HG03159 (cell line): Measurements from ENCODE around the gene PIGV.

Experiments
- ATAC-seq: cut with Tn5 transposase; IDR thresholded peaks from one replicate; pipeline ENCODE4 v1.9.1; 2021; ENCODE audit warnings: mild to moderate bottlenecking, moderate library complexity; ENCODE audit not compliant: unreplicated experiment

The PIGV gene

DNA sequence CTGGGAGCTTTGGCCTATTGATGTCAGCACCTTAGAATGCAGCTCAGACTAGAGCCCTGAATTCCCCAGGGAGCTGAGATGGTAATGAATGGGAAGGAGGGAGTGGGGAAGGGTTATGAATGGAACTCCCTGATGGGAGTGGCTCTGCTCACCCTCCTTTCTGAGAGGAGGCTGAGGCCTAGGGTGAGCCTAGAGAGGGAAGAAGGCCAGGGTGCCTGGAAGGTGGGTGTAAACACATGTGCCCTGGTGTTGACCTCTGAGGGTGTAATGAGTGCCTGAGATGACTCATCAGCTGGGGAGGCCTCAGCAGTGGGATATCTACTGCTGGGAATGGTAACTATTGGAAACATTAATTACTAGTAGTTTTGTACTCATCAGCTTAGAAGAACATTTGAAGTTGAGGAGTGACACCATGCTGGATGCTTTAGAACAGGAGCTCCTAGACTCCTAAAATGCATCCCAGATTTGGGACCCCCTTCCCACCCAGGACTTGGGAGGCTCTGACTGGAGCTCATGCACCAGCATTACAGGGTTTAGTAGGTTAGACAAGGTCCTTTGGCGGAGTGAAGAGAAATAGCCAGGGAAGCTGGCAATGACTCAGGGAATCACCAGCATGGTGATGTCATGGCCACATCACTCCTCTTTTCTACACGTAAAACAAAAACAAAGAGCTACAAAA, 16.0 kb upstream of the PIGV start:
- ATAC-seq, result no peak

DNA sequence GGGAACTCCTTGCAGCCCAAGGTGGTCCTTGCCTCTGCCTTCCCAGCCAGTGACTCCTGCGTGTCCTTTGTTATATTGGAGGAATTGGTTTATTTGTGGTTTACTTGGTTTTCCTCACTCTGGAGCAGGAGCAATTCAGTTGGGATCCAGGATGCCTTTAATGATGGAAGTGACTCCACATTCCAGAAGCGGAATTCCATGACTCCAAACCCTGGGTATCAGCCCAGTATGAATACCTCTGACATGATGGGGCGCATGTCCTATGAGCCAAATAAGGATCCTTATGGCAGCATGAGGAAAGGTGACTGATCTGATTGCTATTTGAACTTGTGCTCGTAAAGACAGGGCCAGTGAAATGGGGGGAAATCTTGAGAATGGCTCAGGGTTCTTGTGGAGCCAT, 15.1 kb upstream of the PIGV start:
- ATAC-seq, result no peak

DNA sequence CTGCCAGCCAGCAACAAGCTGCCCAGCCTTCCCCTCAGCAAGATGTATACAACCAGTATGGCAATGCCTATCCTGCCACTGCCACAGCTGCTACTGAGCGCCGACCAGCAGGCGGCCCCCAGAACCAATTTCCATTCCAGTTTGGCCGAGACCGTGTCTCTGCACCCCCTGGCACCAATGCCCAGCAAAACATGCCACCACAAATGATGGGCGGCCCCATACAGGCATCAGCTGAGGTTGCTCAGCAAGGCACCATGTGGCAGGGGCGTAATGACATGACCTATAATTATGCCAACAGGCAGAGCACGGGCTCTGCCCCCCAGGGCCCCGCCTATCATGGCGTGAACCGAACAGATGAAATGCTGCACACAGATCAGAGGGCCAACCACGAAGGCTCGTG, 13.3 kb upstream of the PIGV start:
- no peak for ATAC-seq

DNA sequence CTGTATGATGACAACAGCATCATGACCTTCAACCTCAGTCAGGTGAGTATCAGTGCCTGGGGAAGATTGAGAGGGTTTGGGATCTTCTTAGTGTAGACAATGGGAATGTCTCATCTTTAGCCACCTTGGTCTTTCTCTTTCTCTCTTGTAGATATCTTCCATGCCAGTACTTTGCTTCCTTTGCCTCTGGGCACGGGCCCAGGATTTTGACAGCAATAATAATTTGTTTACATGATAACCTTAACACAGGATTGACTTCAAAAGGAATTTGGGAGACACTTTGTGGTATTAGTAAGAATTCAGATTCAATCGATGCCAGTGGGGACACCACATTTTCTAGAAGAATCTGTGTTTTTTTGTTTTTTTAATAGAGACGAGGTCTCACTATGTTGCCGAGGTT, 12.1 kb upstream of the PIGV start:
- no peak for ATAC-seq

DNA sequence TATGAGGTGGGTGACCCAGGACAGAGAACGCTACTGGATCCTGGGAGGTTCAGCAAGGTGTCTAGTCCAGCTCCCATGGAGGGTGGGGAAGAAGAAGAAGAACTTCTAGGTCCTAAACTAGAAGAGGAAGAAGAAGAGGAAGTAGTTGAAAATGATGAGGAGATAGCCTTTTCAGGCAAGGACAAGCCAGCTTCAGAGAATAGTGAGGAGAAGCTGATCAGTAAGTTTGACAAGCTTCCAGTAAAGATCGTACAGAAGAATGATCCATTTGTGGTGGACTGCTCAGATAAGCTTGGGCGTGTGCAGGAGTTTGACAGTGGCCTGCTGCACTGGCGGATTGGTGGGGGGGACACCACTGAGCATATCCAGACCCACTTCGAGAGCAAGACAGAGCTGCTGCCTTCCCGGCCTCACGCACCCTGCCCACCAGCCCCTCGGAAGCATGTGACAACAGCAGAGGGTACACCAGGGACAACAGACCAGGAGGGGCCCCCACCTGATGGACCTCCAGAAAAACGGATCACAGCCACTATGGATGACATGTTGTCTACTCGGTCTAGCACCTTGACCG, 8.6 kb upstream of the PIGV start:
- ATAC-seq, result no peak

DNA sequence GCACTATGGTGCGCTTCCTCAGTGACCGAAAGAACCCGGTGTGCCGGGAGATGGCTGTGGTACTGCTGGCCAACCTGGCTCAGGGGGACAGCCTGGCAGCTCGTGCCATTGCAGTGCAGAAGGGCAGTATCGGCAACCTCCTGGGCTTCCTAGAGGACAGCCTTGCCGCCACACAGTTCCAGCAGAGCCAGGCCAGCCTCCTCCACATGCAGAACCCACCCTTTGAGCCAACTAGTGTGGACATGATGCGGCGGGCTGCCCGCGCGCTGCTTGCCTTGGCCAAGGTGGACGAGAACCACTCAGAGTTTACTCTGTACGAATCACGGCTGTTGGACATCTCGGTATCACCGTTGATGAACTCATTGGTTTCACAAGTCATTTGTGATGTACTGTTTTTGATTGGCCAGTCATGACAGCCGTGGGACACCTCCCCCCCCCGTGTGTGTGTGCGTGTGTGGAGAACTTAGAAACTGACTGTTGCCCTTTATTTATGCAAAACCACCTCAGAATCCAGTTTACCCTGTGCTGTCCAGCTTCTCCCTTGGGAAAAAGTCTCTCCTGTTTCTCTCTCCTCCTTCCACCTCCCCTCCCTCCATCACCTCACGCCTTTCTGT, 7.3 kb upstream of the PIGV start:
- no peak for ATAC-seq

DNA sequence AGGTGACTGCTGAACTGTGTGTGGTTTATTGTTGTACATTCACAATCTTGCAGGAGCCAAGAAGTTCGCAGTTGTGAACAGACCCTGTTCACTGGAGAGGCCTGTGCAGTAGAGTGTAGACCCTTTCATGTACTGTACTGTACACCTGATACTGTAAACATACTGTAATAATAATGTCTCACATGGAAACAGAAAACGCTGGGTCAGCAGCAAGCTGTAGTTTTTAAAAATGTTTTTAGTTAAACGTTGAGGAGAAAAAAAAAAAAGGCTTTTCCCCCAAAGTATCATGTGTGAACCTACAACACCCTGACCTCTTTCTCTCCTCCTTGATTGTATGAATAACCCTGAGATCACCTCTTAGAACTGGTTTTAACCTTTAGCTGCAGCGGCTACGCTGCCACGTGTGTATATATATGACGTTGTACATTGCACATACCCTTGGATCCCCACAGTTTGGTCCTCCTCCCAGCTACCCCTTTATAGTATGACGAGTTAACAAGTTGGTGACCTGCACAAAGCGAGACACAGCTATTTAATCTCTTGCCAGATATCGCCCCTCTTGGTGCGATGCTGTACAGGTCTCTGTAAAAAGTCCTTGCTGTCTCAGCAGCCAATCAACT, 6.4 kb upstream of the PIGV start:
- ATAC-seq, result no peak

DNA sequence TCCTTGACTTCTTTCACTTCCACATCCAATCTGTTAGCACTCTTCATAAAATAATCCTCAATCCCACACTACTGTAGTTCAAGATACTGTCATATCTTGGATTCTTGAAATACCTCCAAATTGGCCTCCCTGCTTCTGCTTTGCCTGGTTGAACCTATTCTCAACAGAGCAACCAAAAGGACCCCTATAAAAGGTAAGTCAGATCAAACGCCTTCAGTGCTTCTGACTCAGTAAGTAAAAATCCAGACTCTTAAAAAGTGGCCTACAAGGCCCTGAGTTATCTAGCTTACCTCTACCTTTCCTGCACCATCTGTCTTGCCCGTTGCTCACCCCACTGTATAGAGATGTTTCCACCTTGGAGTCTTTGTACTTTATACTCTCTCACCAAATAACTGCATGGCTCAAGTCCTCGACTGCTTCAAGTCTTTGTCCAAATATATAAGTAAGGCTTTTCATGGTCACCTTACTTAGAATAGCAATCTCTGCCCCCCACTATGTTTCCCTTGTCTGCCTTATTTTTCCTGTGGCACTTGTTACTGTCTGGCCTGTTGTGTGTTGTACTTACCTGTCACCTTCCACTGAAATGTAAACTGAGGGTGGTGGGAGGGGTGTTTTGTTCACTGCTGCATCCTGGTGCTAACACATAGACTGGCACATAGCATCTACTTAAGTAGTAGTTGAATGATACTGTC, 5.1 kb upstream of the PIGV start:
- ATAC-seq, result no peak

DNA sequence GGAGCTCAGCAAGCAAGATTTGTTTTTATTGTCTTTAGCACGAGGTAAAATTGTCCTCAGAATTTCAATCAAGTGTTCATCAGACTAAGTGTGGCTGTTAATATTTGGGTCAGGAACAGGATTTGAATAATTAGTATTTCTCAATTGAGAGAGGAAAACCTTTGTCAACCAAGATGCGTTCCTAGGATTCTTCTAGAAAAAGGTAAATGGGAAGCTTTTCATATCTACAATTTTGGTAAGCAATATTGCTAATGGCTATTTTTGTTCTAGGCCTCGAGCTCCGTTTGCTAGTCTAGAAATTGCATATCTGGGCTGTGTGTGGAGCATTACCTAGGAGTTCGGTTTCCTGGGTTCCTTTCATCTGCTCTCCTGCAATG, 4.1 kb upstream of the PIGV start:
- no peak for ATAC-seq

DNA sequence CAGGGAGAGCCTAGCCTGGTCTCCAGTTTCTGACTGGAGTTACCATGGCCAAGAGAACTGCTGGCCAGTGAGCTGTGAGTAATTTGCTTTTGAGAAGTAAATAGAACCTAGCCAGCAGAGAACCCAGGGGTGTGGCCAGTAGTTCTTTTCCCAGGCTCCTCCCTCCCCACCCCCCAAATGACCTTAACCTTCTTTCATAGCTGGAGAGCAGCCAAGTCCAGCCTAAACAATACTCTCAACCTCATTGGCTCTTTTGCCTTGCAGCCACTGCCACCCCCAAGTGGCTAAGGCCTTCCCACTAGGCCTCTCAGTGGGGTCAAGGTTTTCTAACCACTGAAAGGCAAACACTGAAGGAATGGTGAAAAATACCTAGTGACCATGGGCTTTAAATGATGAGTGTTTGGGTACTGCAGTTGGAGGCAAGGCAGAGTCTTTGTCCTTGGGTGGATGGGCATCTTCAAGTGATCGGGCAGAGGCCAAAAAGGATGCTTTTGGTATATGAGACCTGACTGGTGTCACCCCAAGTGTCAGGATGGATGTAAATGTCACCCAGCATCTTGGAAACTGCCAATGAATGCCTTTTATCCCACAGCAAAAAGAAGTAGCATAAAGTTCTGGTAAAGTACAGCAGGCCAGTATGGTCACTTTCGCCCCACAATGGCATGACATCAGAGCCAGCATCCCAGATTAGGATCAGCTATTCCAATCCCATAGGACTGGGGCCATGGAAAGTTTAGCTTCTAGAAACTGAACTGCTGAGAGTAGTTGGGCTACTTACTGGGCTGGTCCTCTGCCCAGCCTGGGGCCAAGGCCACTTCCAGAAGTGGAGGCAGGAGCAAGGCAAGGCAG, 3.5 kb upstream of the PIGV start:
- no peak for ATAC-seq

DNA sequence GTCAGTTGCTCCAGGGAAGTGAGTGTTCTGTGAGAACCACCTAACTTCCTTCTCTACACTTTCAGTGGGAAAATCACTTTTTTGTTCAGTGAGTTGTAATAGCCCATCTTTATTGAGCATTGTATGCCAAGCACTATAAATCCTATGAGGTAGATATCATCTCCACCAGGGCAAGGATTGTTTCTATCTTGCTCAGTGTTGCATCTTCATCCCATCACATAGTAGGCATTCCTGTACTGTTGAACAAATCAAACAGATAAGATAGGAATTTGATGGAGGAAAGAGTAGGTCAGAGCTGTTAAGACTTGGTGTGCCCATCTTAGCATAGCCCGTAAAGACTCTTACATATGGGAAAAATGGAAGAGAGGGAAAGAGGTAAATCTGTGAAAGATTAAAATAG, 2.9 kb upstream of the PIGV start:
- no peak for ATAC-seq

DNA sequence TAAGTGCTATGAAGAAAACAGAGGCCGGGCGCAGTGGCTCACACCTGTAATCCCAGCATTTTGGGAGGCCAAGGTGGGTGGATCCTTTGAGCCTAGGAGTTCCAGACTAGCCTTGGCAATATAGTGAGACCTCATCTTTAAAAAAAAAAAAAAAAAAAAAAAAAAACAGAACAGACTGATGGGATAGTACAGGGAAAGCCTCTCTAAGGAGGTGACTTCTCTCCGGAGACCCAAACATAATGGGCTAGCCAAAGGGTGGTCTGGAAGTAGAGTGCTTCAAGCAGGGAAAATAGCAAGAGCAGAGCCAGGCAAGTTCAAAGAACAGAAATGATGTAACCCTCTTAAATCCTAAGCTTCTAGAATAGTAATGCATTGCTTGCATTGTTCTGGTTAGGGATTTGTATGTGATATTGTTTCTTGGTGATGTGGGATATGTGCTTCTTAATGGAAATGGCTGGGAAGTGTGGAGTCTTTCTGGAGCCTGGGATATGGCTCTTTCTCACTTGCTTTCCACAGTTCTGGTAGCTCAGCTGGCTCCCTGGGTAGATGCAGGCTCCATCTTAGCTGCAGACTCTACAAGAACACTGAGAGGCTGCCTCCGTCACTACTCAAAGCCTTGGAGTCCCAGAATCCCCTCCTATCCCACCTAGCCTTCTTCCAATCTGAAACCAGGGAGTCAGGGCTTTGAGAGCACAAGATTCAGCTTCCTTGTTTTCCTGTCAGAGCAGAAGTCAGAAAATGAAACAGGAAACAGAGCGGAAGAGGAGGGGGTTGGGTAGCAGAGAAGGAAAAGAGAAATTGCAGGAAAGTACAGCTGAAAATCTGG, 1.9 kb upstream of the PIGV start:
- no peak for ATAC-seq

DNA sequence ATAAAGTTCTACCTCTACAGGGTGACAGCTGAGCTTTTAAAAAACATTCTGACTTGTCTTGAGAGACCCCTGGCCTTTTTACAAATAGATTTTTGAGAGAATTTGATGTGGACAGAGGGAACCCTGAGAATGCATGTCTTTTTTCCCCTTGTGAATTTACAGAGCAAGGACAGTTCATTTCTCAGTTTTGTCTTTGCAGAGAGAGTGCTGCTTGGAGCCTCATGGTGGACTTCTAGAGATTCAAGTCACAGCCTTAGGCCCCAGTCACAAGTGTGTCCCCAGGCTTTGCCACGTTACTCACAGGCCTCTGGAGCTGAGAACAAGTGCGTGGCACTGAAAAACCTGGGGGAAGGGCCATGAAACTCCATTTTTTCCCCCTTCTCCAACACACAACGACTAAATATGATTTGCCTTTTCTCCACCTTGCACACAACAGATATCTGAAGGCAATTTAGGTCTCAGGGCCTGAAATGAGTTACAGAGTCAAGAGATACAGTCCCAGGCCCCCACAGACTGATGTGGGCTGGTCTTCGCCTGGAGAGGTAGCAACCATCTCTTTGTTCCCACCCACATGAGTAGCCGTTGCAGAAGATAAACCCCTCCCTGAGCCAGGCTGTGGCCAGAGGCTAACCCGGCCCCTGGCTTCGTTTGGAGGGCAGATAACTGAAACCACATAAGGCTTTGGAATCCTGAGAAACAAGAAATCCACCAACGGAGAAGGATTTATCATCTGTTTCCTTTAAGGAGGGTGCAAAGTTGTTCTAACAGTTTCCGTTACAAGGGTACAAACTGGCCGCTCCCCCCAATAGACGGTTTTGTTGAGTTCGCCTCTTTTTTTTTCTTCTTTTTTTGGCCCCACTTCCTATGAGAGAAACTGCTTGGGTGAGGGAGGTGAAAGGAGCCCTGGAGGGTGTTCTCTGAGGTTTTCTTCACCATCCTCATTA, 1.0 kb upstream of the PIGV start:
- ATAC-seq, result no peak

DNA sequence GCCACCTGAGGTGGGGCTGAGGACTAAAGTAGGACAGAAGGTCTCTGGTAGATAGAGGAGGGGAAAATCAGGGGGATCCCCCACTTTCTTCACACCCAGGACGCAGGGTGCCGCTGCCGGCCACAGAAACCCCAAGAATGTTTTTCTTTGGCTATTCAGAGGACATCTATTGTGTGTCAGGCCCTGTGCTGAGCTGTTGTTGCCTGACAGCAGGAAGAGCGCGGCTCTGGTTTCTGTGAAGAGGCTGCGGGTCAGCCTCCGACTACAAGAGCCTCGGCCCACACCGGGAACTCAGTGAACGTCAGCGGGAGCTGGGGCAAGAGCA, 407 bp upstream of the PIGV start:
- peak; percentile 26 for ATAC-seq

DNA sequence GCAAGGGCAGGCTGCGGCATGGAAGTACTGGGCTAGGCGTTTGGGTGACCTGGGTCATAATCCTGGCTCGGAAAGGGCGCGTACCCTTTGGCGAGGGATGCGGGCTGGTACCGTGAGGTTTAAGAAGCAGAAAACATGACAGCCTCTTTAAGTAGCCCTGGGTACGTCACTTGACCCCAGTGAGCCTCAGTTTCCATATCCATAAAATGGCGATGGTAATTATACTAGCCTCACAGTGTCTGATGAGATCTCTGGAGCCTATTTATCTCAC, 700 bp downstream of the PIGV start:
- no peak for ATAC-seq

DNA sequence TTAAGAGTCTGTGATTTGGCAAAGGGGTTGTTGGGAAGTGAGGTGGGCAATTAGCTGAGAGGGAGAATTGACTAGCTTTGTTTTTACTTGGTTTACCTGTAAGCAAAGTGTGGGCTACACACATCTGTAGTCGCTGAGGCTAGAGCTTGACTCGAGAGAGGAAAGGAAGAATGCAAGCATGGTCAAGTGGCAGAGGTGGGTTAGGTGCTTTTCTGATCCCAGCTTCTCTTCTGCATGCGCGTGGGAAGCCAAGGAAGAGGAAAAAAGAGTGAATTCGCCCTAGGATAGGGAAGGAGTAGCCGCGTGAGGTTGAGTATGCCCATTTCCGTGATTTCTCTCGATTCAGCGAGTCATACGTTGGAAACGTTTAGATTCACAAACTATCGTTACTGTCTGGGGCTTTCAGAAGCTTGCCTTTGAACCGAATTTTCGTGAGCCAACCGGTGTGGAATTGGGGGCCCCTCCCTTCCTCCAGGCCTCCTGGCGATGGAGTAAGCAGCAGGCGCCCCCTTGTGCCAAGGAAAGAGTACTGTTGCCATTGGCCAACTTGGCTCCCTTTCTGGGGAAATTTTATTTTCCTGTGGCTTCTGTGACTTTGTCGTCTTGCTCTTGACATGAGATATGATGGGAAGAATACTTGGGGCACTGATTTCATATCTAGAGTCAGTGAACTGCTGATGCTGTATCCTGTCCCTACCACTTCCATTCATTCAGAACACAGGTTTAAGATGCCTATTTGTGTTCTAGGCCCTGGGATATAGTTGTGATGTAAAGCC, 1.3 kb downstream of the PIGV start:
- ATAC-seq, result no peak

DNA sequence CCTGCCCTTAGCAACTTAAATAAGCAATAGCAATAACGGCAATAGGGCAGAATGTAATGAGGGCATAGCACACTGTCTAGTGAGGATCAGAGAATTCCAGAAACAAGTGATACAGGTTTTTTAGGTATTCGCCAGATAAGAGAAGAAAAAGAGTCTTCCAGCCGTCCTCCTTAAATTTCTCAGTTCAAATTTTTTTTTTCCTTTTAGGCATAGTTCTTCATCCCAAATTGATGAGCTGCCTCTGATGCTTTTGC, 1.8 kb downstream of the PIGV start:
- ATAC-seq, result no peak

DNA sequence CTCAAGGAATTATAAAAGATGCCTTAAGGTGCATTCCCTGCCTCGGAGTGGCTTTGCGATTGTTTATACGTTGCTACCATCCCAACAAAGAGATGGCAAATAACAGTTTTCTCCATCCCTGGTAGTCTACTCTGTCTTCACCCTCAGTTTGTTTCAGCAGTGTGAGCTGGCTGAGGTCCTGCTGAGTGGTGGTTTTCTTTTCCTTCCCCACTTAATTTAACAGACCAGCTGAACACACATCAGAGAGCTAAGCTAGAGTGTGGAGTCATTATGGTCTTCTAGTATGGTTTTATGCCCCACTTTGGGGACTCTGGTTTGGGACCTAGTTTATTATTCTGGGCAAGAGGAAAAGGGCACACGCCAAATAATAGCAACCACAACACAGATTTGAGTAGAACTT, 2.2 kb downstream of the PIGV start:
- no peak for ATAC-seq

DNA sequence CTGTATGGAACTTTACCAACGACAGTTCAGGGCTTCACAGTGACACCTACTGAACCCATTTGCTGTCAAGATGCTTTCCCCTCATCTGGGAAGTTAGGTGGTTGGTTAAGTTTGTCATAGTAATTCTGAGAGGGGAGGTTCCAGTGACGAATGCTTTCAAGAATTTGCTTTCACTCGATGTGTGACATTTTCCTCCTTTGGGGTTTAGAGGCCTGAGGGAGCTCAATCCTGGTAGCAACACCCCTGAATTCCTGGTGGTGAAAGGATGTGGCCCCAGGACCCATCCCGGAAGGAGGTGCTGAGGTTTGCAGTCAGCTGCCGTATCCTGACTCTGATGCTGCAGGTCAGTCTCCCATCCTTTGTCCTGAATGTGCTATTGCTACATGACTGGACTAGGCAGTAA, 2.8 kb downstream of the PIGV start:
- ATAC-seq, result no peak
